Testis (tissue), 3 donors: ENCODE results near the gene TMEM63C. TPM values are rescaled to one million over a fixed set of nuclear protein-coding genes. Genes with fewer than 3 reads are reported as not detected.

Source experiments
- DNase-seq: peaks from one replicate; pipeline ENCODE4 v3.0.0-alpha.2; 2019
- H3K27ac ChIP-seq, 2 donors: fragments of 200-600 bp; sonication (generic); one replicate each; pipeline ENCODE4 v1.5.1; 2019
- H3K27me3 ChIP-seq: fragments of 200-600 bp; sonication (generic); one replicate; pipeline ENCODE4 v1.5.1; 2019
- H3K36me3 ChIP-seq: fragments of 200-600 bp; sonication (generic); one replicate; pipeline ENCODE4 v1.5.1; 2017; ENCODE audit warnings: low read depth; ENCODE audit errors: missing control alignments
- H3K4me1 ChIP-seq: fragments of 200-600 bp; sonication (generic); one replicate; pipeline ENCODE4 v1.5.1; 2019
- H3K4me3 ChIP-seq, 2 donors: fragments of 200-600 bp; sonication (generic); one replicate each; pipeline ENCODE4 v1.5.1; 2017 to 2019
- H3K9me3 ChIP-seq: fragments of 200-600 bp; sonication (generic); one replicate; pipeline ENCODE4 v1.5.1; 2017
- CTCF ChIP-seq, 3 experiments: fragments of 450-650 bp in 2 of 3; fragments of 200-600 bp in 1 of 3; sonication (generic) in 1 of 3; IDR thresholded peaks; one replicate each; pipeline ENCODE4 v1.5.1; 2016 to 2019; ENCODE audit warnings: antibody characterized with exemption in 3 of 3, mild to moderate bottlenecking in 2 of 3, moderate library complexity in 1 of 3
- POLR2A ChIP-seq: fragments of 450-650 bp; IDR thresholded peaks from one replicate; pipeline ENCODE4 v1.6.1; 2017; ENCODE audit warnings: antibody characterized with exemption, mild to moderate bottlenecking, moderate library complexity
- WGBS, 2 donors: methylation state at CpG; one replicate each; pipeline ENCODE4 v1.1.5; 2018; 5-methylcytosine and 5-hydroxymethylcytosine counted together
- intact Hi-C: fragments of 100-400 bp; cut with DNase I; formaldehyde crosslinking; loops from one replicate; pipeline ENCODE4 v1.15.1; 2023; ENCODE audit warnings: low total_unique reads
- polyA plus RNA-seq: library from polyadenylated mRNA; stranded (reverse); fragments of 350-450 nt; fragmentation: Illumina TruSeq; extraction: RNeasy Lipid Tissue Mini Kit (QIAGEN cat#74804); gene quantifications from one replicate; pipeline ENCODE4 v1.2.3, GENCODE V29; 2014; ENCODE audit warnings: low read depth, low replicate concordance; ENCODE audit not compliant: insufficient read depth
- total RNA-seq, 2 donors: library from RNA; depleted of rRNA; stranded (reverse); fragments of >200 nt; gene quantifications; one replicate each; pipeline ENCODE4 v1.2.3, GENCODE V29; 2016

The TMEM63C gene
- total and polyA plus RNA-seq, 3 donors from 2014 or later = 14.1 to 21.0 (median 20.7) TPM

- no peak for TF ChIP-seq POLR2A
- no peak for TF ChIP-seq CTCF (IDR thresholded peaks at IDR 0.05)
- Histone ChIP-seq H3K4me1 (peaks cover 6% of the 10 kb centered on the region), H3K27ac (no peak overlapping the region), H3K36me3 (no peaks in the 10 kb centered on the region), H3K9me3 (no peaks in the 10 kb centered on the region), H3K27me3 (no peaks in the 10 kb centered on the region), H3K4me3 (no peak overlapping the region)
- no peak for DNase-seq
- 79 to 80% methylated on average over 10 of the region's 10 CpGs for WGBS, 2 donors
- intact Hi-C loops = no loop called here
Observed at GRCh38 chr14:77222546-77223225, 41.1 kb downstream of the TMEM63C start.

GRCh38 chr14:77224212-77224611, 42.6 kb downstream of the TMEM63C start:
- 74 to 78% methylated on average over 3 to 4 of the region's 4 CpGs for WGBS, 2 donors
- Histone ChIP-seq H3K27me3 (no peaks in the 10 kb centered on the region), H3K36me3 (no peaks in the 10 kb centered on the region), H3K9me3 (no peaks in the 10 kb centered on the region), H3K4me1 (peaks cover 6% of the 10 kb centered on the region), H3K4me3 (no peak overlapping the region), H3K27ac (no peak overlapping the region)
- DNase-seq = no peak
- TF ChIP-seq POLR2A = no peak
- TF ChIP-seq CTCF (IDR thresholded peaks at IDR 0.05) = no peak
- intact Hi-C loops = no loop called here

- TF ChIP-seq POLR2A (no peak), CTCF (IDR thresholded peaks at IDR 0.05) (no peak)
- Histone ChIP-seq H3K27ac (no peak overlapping the region), H3K4me3 (no peak overlapping the region), H3K4me1 (no peaks in the 10 kb centered on the region), H3K27me3 (no peaks in the 10 kb centered on the region), H3K9me3 (no peaks in the 10 kb centered on the region), H3K36me3 (no peaks in the 10 kb centered on the region)
- intact Hi-C loops = no loop called here
- DNase-seq = no peak
- WGBS, 2 donors = 71% methylated on average over 12 of the region's 12 CpGs; no CpG with 5 or more reads in 1 of the 2 donors
Observed at GRCh38 chr14:77225254-77225653, 43.7 kb downstream of the TMEM63C start.

GRCh38 chr14:77225892-77226557, 44.4 kb downstream of the TMEM63C start:
- WGBS, 2 donors = 70 to 87% methylated on average over 14 of the region's 14 CpGs

More at GRCh38 chr14:77225892-77226557, 44.4 kb downstream of the TMEM63C start:
- Histone ChIP-seq H3K4me1 (no peaks in the 10 kb centered on the region), H3K36me3 (no peaks in the 10 kb centered on the region), H3K27me3 (no peaks in the 10 kb centered on the region), H3K4me3 (no peak overlapping the region), H3K27ac (no peak overlapping the region), H3K9me3 (no peaks in the 10 kb centered on the region)
- no peak for DNase-seq
- TF ChIP-seq CTCF (IDR thresholded peaks at IDR 0.05) (no peak), POLR2A (no peak)
- intact Hi-C loops = no loop called here
